ENCODE measurements around the gene SLC4A4.

- TF ChIP-seq ZNF30 (CRISPR knock-in tag; IDR thresholded peaks at IDR 0.05), result no peak
- no peak for TF ChIP-seq ZBTB3 (CRISPR knock-in tag; IDR thresholded peaks at IDR 0.05; ENCODE audit: borderline replicate concordance, low read depth)
- TF ChIP-seq ZNF83 (CRISPR knock-in tag; IDR thresholded peaks at IDR 0.05; ENCODE audit: borderline replicate concordance), result no peak
Measured at GRCh38 chr4:71343670-71344466, 5.0 kb downstream of the SLC4A4 start.

Data from HepG2 (cell line).